ENCODE results near the gene TGFB1. TPM values are rescaled to one million over a fixed set of nuclear protein-coding genes. Genes with fewer than 3 reads are reported as not detected.

The TGFB1 gene
- total and polyA plus RNA-seq, 9 of the 15 experiments (the other 6 are each of a cell fraction or from before 2014, with no cell fraction given), result 0.24 to 159 (median 17.2) TPM

DNA sequence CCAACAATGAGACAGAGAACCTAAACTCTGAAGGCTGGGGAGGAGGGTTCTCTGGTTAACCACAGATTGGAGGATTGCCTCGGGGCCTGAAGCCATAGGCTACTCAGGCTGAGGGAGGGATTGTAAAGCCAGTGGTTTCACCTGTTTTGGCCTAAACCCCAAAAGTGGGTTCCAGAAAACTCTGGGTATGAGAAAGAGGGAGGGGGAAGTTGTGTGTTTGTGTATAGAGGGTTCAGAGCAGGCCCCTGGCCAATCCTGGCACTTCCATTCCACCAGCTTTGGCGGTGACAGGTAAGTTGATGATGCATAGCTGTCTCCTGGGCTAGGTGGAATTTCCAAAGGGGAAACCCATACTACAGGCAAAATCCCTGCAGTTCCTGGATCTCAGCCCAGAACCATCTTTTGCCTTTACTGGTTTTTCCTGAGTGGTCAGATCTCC is 57.3 kb downstream of the TGFB1 start:
- Histone ChIP-seq H3K9me1 (ENCODE audit: control insufficient read depth, insufficient read depth, low read length) (no peaks in the 10 kb centered on the region), H3K27ac (ENCODE audit: extremely low read depth, low read depth, low read length) (no peak overlapping the region), H3K36me3 (ENCODE audit: control insufficient read depth, insufficient read depth, low read length) (peaks cover 100% of the 10 kb centered on the region), H3K79me2 (ENCODE audit: control insufficient read depth, insufficient read depth, low read length) (peaks cover 6% of the 10 kb centered on the region; the same call in 1 of the 3 replicates), H3K4me3 (no peak overlapping the region), H2AFZ (ENCODE audit: low read depth, low read length) (no peak overlapping the region), H3K4me2 (ENCODE audit: insufficient read depth, low read length) (no peak overlapping the region), H3K27me3 (ENCODE audit: control insufficient read depth in 2 of 2, insufficient read depth in 2 of 2, low read length in 2 of 2) (no peaks in the 10 kb centered on the region), H3K4me1 (replicated peaks in 1 of 2; ENCODE audit: control insufficient read depth in 2 of 2, insufficient read depth in 2 of 2, low read length in 2 of 2) (no peaks in the 10 kb centered on the region), H3K9ac (ENCODE audit: insufficient read depth in 1 of 2, low read depth in 2 of 2, low read length in 2 of 2) (no peak overlapping the region), H3K9me3 (replicated peaks; ENCODE audit: control insufficient read depth, insufficient read depth, low read depth, low read length) (no peaks in the 10 kb centered on the region), H4K20me1 (replicated peaks; ENCODE audit: control insufficient read depth, insufficient read depth, low read length) (peaks cover 7% of the 10 kb centered on the region; the same call in 1 of the 2 replicates)
- CTCF ChIA-PET (ENCODE audit: low intra/inter-chr PET ratio), result no interaction called here
- no peak for DNase-seq (ENCODE audit: extremely low read depth in 1 of 4, low spot score in 3 of 4)
- ATAC-seq, result no peak
- intact Hi-C loops (cut with micrococcal nuclease), result no loop called here
- WGBS (ENCODE audit: insufficient coverage, low coverage, missing lambda C conversion rate), result 95% methylated on average over 2 of the region's 2 CpGs
- POLR2A ChIA-PET, result interaction anchor here (0.6 kb wide), 1 partner anchor 238 kb away, joined by 3 read pairs; no protein-coding TSS in a partner anchor
- TF ChIP-seq, protein P1, sequence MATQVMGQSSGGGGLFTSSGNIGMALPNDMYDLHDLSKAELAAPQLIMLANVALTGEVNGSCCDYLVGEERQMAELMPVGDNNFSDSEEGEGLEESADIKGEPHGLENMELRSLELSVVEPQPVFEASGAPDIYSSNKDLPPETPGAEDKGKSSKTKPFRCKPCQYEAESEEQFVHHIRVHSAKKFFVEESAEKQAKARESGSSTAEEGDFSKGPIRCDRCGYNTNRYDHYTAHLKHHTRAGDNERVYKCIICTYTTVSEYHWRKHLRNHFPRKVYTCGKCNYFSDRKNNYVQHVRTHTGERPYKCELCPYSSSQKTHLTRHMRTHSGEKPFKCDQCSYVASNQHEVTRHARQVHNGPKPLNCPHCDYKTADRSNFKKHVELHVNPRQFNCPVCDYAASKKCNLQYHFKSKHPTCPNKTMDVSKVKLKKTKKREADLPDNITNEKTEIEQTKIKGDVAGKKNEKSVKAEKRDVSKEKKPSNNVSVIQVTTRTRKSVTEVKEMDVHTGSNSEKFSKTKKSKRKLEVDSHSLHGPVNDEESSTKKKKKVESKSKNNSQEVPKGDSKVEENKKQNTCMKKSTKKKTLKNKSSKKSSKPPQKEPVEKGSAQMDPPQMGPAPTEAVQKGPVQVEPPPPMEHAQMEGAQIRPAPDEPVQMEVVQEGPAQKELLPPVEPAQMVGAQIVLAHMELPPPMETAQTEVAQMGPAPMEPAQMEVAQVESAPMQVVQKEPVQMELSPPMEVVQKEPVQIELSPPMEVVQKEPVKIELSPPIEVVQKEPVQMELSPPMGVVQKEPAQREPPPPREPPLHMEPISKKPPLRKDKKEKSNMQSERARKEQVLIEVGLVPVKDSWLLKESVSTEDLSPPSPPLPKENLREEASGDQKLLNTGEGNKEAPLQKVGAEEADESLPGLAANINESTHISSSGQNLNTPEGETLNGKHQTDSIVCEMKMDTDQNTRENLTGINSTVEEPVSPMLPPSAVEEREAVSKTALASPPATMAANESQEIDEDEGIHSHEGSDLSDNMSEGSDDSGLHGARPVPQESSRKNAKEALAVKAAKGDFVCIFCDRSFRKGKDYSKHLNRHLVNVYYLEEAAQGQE (IDR thresholded peaks at IDR 0.05; ENCODE audit: borderline replicate concordance), result no peak
- TF ChIP-seq, protein P1 (CRISPR knock-in tag; IDR thresholded peaks at IDR 0.05; ENCODE audit: low read depth), result no peak
- TF ChIP-seq RBM34 (IDR thresholded peaks at IDR 0.05; ENCODE audit: borderline replicate concordance, insufficient read depth, low read length) (no peak), FOS (IDR thresholded peaks at IDR 0.05; ENCODE audit: extremely low read depth, insufficient read length) (no peak), SMAD1 (IDR thresholded peaks at IDR 0.05; ENCODE audit: low read depth, low read length, partially characterized antibody) (no peak), SP2 (IDR thresholded peaks at IDR 0.05; ENCODE audit: extremely low read depth, low read depth, low read length, poor library complexity, severe bottlenecking) (no peak)
- in situ Hi-C loops (cut with MboI), result no loop called here
- FAIRE-seq, result no peak
- no TSS peak for BruUV-seq (replicated peaks)
